GM13976 (cell line): ENCODE results near the gene FREM1.

Experiments used
- DNase-seq: peaks from one replicate; pipeline ENCODE4 v3.0.0; 2012; ENCODE audit warnings: low spot score
- CTCF ChIP-seq: IDR thresholded peaks from 2 replicates; pipeline ENCODE4 v1.5.1; 2012; ENCODE audit warnings: borderline replicate concordance, mild to moderate bottlenecking; ENCODE audit not compliant: insufficient read depth; ENCODE audit errors: extremely low read depth, missing control alignments, control extremely low read depth
- in situ Hi-C: fragments of 300-500 bp; cut with MboI; formaldehyde crosslinking; loops from one replicate; pipeline ENCODE4 v1.12.0; 2022; ENCODE audit warnings: low sequenced_read_pairs, mixed read lengths, inconsistent platforms; ENCODE audit not compliant: unreplicated experiment

Gene FREM1

DNA sequence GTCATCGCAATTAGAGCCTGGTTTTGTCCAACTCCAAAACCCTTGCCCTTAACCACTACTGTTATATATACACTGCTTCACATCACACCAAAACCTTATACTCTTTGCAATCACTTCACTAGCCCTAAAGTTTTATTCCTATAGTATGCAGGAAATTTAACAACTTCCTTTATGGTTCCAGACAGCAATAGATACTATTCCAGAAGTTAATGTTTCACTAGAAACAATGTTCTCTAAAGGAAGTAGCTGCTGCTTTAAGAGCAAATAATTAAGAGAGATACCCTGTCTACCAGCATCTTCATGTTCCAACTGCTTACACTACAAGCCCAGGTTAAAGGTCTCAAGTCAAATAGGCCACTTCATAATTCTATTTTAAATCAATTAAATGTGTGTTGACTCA, 22.0 kb downstream of the FREM1 start:
- in situ Hi-C loops = no loop called here
- no peak for TF ChIP-seq CTCF

GRCh38 chr9:14887149-14887548, 23.1 kb downstream of the FREM1 start:
- in situ Hi-C loops = no loop called here
- no peak for DNase-seq
- no peak for TF ChIP-seq CTCF

More for the DNA sequence above, 22.0 kb downstream of the FREM1 start:
- DNase-seq = no peak

DNA sequence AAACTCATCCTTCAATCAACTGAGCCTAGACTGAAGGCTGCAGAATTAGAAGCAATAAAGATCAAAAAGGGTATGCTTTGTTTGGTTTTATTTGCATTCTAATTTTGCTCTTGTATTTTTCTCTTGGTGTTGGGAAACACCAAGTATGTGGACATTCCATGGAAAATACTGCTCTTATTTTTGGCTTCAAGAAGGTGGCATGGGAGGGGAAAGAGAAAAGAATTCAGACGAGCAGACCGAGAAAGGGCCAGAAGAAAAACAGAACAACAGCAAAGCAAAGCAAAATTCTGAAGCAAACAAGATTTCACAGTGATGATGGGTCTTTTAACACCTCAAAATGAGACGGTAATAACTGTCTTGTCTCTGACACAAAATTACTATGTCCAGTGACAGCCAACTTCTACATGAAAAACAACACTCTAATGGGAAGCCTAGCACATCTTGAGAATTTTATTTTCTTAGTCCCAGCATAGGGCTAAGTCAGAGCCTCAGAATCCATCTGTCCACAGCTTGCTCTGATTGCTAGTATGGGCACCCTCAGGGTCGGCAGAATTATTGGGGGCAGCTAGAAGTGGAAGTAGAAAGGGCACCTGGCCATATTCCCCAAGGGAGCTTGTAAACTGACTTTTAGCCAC, 26.8 kb downstream of the FREM1 start:
- no peak for DNase-seq
- in situ Hi-C loops = no loop called here
- TF ChIP-seq CTCF = no peak

- no peak for TF ChIP-seq CTCF
- DNase-seq = no peak
- in situ Hi-C loops = no loop called here
Measured at GRCh38 chr9:14882090-14882489, 28.1 kb downstream of the FREM1 start.

GRCh38 chr9:14881006-14881405, 29.2 kb downstream of the FREM1 start:
- in situ Hi-C loops = no loop called here
- DNase-seq = no peak
- TF ChIP-seq CTCF = no peak

DNA sequence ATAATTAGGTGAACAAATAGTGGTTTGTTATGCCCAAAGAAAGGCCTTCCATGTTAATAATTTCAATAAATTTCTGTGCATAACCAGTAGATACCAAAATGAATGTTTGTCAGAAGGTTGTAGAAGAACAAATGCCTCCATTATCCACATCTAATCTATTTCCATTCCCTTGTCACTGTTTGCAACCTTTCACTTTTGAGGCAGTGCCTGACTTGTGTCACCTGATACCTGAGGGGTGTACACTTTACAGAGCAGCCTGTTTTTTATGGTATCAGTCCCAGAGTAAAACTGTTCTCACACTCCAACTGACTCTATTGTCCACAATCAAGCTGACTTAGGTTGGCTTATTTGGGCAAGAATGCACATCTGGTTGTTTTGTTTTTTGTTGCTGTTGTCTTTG, 40.1 kb downstream of the FREM1 start:
- no peak for TF ChIP-seq CTCF
- DNase-seq = no peak
- in situ Hi-C loops = no loop called here
